Vagina (tissue), 2 donors: Measurements from ENCODE around the gene RANGRF. TPM values are rescaled to one million over a fixed set of nuclear protein-coding genes. Genes with fewer than 3 reads are reported as not detected.

Experiments
- DNase-seq, 2 donors: peaks; one replicate each; pipeline ENCODE4 v3.0.0-alpha.2; 2017; ENCODE audit errors: extremely low spot score in 2 of 2
- H3K27ac ChIP-seq: fragments of 200-600 bp; sonication (generic); one replicate; pipeline ENCODE4 v1.5.1; 2019
- H3K27me3 ChIP-seq: fragments of 200-600 bp; sonication (generic); one replicate; pipeline ENCODE4 v1.5.1; 2019
- H3K36me3 ChIP-seq, 2 donors: fragments of 200-600 bp; sonication (generic); one replicate each; pipeline ENCODE4 v1.5.1; 2017 to 2019
- H3K4me1 ChIP-seq: fragments of 200-600 bp; sonication (generic); one replicate; pipeline ENCODE4 v1.5.1; 2019
- H3K4me3 ChIP-seq, 2 donors: fragments of 200-600 bp; sonication (generic); 1 replicate in 1 of 2; 2 replicates in 1 of 2; pipeline ENCODE4 v1.5.1; 2016 to 2019
- H3K9me3 ChIP-seq: fragments of 200-600 bp; sonication (generic); one replicate; pipeline ENCODE4 v1.5.1; 2019
- POLR2A ChIP-seq, 2 donors: fragments of 450-650 bp; IDR thresholded peaks; one replicate each; pipeline ENCODE4 v1.6.1; 2017; ENCODE audit warnings: antibody characterized with exemption in 2 of 2, mild to moderate bottlenecking in 2 of 2, moderate library complexity in 2 of 2
- POLR2AphosphoS5 ChIP-seq, 2 donors: sonication (generic); formaldehyde crosslinking; IDR thresholded peaks; one replicate each; pipeline ENCODE4 v1.9.0; 2017; ENCODE audit warnings: antibody characterized with exemption in 2 of 2, mild to moderate bottlenecking in 2 of 2, low read depth in 1 of 2; ENCODE audit not compliant: insufficient read depth in 1 of 2
- intact Hi-C: fragments of 100-400 bp; cut with DNase I; formaldehyde crosslinking; loops from one replicate; pipeline ENCODE4 v1.15.1; 2023
- total RNA-seq: library from RNA; depleted of rRNA; stranded (reverse); fragments of >200 nt; gene quantifications from one replicate; pipeline ENCODE4 v1.2.3, GENCODE V29; 2016
- TF ChIP-seq, protein P1 (sequence below), 3 experiments: fragments of 450-650 bp in 2 of 3; fragments of 200-600 bp in 1 of 3; sonication (generic) in 1 of 3; IDR thresholded peaks; one replicate each; pipeline ENCODE4 v1.5.1; 2017 to 2019; ENCODE audit warnings: antibody characterized with exemption in 3 of 3, mild to moderate bottlenecking in 2 of 3, moderate library complexity in 2 of 3

Gene RANGRF
- total RNA-seq, 1 donor from 2014 or later: 19.4 TPM

GRCh38 chr17:8300627-8301242, 12.3 kb downstream of the RANGRF start:
- no peaks in the 10 kb centered on the region for H3K36me3 ChIP-seq
- DNase-seq: no peak
- H3K4me1 ChIP-seq: no peaks in the 10 kb centered on the region
- no peak overlapping the region for H3K27ac ChIP-seq
- no peaks in the 10 kb centered on the region for H3K27me3 ChIP-seq
- TF ChIP-seq, protein P1, sequence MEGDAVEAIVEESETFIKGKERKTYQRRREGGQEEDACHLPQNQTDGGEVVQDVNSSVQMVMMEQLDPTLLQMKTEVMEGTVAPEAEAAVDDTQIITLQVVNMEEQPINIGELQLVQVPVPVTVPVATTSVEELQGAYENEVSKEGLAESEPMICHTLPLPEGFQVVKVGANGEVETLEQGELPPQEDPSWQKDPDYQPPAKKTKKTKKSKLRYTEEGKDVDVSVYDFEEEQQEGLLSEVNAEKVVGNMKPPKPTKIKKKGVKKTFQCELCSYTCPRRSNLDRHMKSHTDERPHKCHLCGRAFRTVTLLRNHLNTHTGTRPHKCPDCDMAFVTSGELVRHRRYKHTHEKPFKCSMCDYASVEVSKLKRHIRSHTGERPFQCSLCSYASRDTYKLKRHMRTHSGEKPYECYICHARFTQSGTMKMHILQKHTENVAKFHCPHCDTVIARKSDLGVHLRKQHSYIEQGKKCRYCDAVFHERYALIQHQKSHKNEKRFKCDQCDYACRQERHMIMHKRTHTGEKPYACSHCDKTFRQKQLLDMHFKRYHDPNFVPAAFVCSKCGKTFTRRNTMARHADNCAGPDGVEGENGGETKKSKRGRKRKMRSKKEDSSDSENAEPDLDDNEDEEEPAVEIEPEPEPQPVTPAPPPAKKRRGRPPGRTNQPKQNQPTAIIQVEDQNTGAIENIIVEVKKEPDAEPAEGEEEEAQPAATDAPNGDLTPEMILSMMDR (IDR thresholded peaks at IDR 0.05): peak; percentile 82 to 89 (median 84)
- TF ChIP-seq POLR2A (IDR thresholded peaks at IDR 0.05) (no peak), POLR2AphosphoS5 (IDR thresholded peaks at IDR 0.05; ENCODE audit: insufficient read depth in 1 of 2, low read depth in 1 of 2) (peak in 1 of 2 donors; percentile 34)
- H3K4me3 ChIP-seq: no peak overlapping the region
- no peaks in the 10 kb centered on the region for H3K9me3 ChIP-seq
- intact Hi-C loops: no loop called here

DNA sequence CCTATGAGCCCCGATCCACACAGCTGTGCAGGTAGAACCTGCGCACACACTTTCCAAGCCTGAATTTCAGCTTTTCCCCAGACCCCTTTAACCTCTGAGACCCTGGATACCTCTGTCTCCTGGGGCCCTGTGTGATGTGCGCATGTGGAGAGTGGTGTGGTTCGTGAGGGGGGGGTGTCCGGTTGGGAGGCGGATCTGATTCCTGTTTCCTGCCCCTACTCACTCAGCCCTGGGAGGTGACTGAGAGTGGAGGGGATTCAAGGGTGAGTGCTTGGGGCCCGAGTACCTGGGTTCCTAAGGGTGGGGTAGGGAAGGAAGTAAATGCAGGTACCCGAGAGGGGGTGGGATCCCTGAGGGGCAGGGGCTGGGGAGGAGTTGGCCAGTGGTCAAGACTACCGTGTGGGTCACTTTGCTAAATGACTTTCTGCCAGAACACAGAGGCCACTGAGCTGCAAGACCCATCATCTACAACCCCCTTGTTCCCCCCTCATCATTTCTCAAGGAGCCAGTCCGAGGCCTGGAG, 22.2 kb downstream of the RANGRF start:
- peaks cover 5% of the 10 kb centered on the region for H3K27me3 ChIP-seq
- H3K4me1 ChIP-seq: peaks cover 8% of the 10 kb centered on the region
- TF ChIP-seq, protein P1 (IDR thresholded peaks at IDR 0.05): no peak
- TF ChIP-seq POLR2A (IDR thresholded peaks at IDR 0.05): no peak
- TF ChIP-seq POLR2AphosphoS5 (IDR thresholded peaks at IDR 0.05; ENCODE audit: insufficient read depth in 1 of 2, low read depth in 1 of 2): no peak
- H3K4me3 ChIP-seq: peak overlapping the region; percentile 18 to 30
- intact Hi-C loops: no loop called here
- H3K9me3 ChIP-seq: no peaks in the 10 kb centered on the region
- DNase-seq: no peak
- H3K27ac ChIP-seq: no peak overlapping the region
- H3K36me3 ChIP-seq: no peaks in the 10 kb centered on the region

DNA sequence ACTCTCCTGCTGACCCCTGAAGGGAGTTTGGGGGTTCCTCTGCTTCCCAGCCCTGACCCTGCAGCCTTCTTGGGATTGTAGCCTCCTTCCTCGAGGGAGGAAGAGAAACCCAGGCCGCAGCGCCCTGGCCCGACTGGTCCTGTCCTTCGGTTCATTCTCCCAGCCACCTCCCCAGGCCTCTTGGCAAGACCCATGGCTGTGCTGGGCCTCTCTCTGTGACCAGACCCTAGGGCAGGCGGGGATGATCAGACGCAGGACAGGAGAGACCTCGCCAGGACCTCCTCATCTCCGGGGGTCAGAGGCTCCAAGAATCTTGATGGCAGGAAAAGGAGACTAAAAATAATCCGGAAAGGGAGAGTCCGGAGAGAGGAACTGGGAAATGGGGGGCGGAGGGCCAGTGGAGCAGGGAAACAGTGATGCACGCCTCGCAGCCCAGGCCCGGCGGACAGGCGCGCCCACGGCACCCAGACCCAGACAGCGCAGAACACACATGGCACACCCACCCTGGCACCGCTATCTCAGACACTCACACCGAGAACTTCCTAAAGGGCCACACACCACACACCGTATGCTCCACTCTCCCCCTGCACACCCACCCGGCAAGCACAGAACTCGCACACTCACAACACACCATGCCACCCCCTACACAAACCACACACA, 22.8 kb downstream of the RANGRF start:
- H3K27ac ChIP-seq: no peak overlapping the region
- peaks cover 5% of the 10 kb centered on the region for H3K27me3 ChIP-seq
- DNase-seq: no peak
- intact Hi-C loops: no loop called here
- H3K4me1 ChIP-seq: peaks cover 13% of the 10 kb centered on the region
- no peaks in the 10 kb centered on the region for H3K9me3 ChIP-seq
- TF ChIP-seq, protein P1 (IDR thresholded peaks at IDR 0.05): no peak
- TF ChIP-seq POLR2A (IDR thresholded peaks at IDR 0.05): no peak
- TF ChIP-seq POLR2AphosphoS5 (IDR thresholded peaks at IDR 0.05; ENCODE audit: insufficient read depth in 1 of 2, low read depth in 1 of 2): no peak
- peak overlapping the region in 1 of 2 donors; percentile 18 for H3K4me3 ChIP-seq
- H3K36me3 ChIP-seq: no peaks in the 10 kb centered on the region

DNA sequence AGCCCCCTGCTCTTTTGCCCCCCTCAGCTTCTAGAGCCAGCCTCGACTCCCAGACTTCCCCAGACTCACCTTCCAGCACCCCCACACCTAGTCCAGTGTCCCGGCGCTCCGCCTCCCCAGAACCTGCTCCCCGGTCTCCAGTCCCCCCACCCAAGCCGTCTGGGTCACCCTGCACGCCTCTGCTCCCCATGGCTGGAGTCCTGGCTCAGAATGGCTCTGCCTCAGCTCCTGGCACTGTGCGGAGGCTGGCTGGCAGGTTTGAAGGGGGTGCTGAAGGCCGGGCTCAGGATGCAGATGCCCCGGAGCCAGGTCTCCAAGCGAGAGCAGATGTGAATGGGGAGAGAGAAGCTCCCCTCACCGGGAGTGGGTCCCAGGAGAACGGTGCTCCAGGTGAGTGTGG, 23.8 kb downstream of the RANGRF start:
- H3K27me3 ChIP-seq: peaks cover 5% of the 10 kb centered on the region
- no peaks in the 10 kb centered on the region for H3K9me3 ChIP-seq
- no peak for TF ChIP-seq POLR2A (IDR thresholded peaks at IDR 0.05)
- no peak for TF ChIP-seq POLR2AphosphoS5 (IDR thresholded peaks at IDR 0.05; ENCODE audit: insufficient read depth in 1 of 2, low read depth in 1 of 2)
- TF ChIP-seq, protein P1 (IDR thresholded peaks at IDR 0.05): no peak
- no peak for DNase-seq
- no peak overlapping the region for H3K4me3 ChIP-seq
- H3K36me3 ChIP-seq: no peaks in the 10 kb centered on the region
- no peak overlapping the region for H3K27ac ChIP-seq
- intact Hi-C loops: no loop called here
- peaks cover 13% of the 10 kb centered on the region for H3K4me1 ChIP-seq
